Activated CD8-positive, alpha-beta memory T cell treated with anti-CD3 and anti-CD28 coated beads, Interleukin-2, amount 10 ng/mL, durations not matched to agents 7 days and 5 days (primary cell): ENCODE measurements around the gene RMP24. TPM values are rescaled to one million over a fixed set of nuclear protein-coding genes. Genes with fewer than 3 reads are reported as not detected.
"Not testable (repeated sequence)": the region's sequence is repeated elsewhere in the genome, so short reads cannot be mapped to it uniquely, and the experiment has no call there.

Experiments
- ATAC-seq: fragments of 150-1000 bp; cut with Tn5 transposase; one replicate; pipeline ENCODE4 v1.10.0; 2021; ENCODE audit warnings: moderate library complexity
- CTCF ChIA-PET: fragments of 350-600 bp; sonication (Branson Sonifier 250); formaldehyde crosslinking; loops from one replicate; lab custom pipeline; 2021; ENCODE audit warnings: antibody characterized with exemption; lab: Charles Lee
- DNase-seq: peaks from one replicate; pipeline ENCODE4 v3.0.0-alpha.2; 2020
- H3K27ac Mint-ChIP-seq: one replicate; pipeline ENCODE4 v1.8.0; 2021; ENCODE audit warnings: mild to moderate bottlenecking, mixed read lengths
- H3K27me3 Mint-ChIP-seq: one replicate; pipeline ENCODE4 v1.8.0; 2021; ENCODE audit warnings: mixed read lengths
- H3K36me3 Mint-ChIP-seq: one replicate; pipeline ENCODE4 v1.8.0; 2021; ENCODE audit warnings: mild to moderate bottlenecking, mixed read lengths
- H3K4me1 Mint-ChIP-seq: one replicate; pipeline ENCODE4 v1.8.0; 2021; ENCODE audit warnings: mixed read lengths
- H3K4me3 Mint-ChIP-seq: one replicate; pipeline ENCODE4 v1.8.0; 2021; ENCODE audit warnings: mild to moderate bottlenecking, moderate library complexity, mixed read lengths
- H3K9me3 Mint-ChIP-seq: one replicate; pipeline ENCODE4 v1.8.0; 2022; ENCODE audit warnings: low read depth, mixed read lengths
- microRNA-seq: library from miRNA; unstranded; fragments of <30 nt; microRNA quantifications from one replicate; pipeline ENCODE4 v1.2.0, GENCODE V29; 2022
- total RNA-seq, 2 experiments: library from RNA; stranded (reverse); gene quantifications; one replicate each; pipeline ENCODE4 v1.2.3, GENCODE V29; 2021

The RMP24 gene

DNA sequence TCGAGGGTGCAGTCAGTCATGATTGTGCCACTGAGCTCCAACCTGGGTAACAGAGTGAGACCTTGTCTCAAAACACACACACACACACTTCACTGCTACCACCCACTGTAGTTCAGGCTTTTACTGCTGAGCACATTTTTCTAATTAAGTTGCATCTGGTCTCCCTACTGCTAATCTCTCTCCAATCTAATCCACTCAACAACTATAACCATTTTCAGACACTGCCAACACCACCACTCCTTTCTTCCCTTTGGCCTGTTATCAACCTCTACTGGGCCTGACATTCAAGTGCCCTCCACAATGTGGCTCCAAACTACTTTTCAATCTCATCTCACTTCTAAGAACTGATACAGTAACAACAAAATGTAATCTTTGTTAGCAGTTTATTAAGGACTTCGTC lies 44.8 kb downstream of the RMP24 start:
- H3K4me3 Mint-ChIP-seq: no peak overlapping the region
- no peaks in the 10 kb centered on the region for H3K4me1 Mint-ChIP-seq
- ATAC-seq: no peak
- H3K27ac Mint-ChIP-seq: no peak overlapping the region
- CTCF ChIA-PET: interaction anchor here (0.6 to 3.1 kb wide), 17 partner anchors 10 to 554 kb away, joined by 3 to 27 read pairs (median 5); partner anchors contain the start of genes RPRD1A and SLC39A6
- no peaks in the 10 kb centered on the region for H3K9me3 Mint-ChIP-seq
- H3K27me3 Mint-ChIP-seq: no peaks in the 10 kb centered on the region
- H3K36me3 Mint-ChIP-seq: no peaks in the 10 kb centered on the region
- DNase-seq: no peak

DNA sequence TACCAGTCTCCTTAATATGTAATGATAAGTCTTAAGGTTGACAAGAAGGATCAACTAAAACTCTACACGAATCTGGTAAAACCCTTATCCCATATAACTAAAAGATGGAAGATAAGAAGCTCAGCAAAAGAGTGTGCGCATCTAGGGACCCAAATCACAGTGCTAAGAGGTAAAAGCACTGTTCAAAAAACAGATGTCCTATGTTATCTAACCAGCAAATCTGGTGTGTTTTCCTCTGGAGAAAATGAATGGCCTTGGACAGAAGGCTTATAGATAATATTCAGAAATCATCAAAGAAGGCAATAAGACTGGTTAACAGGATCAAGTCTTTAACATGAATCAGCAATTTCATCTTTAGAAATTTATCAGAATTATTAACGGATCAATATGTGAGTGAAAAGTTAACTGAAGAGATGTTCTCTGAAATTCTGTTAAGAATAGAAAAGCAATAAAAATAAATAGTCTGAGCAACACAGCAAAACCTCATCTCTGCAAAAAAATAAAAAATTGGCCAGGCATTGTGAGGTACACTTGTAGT lies 47.8 kb downstream of the RMP24 start:
- Mint-ChIP-seq H3K27me3 (no peaks in the 10 kb centered on the region), H3K4me3 (no peak overlapping the region), H3K27ac (no peak overlapping the region), H3K9me3 (no peaks in the 10 kb centered on the region), H3K36me3 (peaks cover 3% of the 10 kb centered on the region), H3K4me1 (no peaks in the 10 kb centered on the region)
- CTCF ChIA-PET: interaction anchor here (0.6 to 1.4 kb wide), 3 partner anchors 10 to 264 kb away, joined by 3 read pairs; no protein-coding TSS in a partner anchor
- ATAC-seq: no peak
- DNase-seq: no peak

DNA sequence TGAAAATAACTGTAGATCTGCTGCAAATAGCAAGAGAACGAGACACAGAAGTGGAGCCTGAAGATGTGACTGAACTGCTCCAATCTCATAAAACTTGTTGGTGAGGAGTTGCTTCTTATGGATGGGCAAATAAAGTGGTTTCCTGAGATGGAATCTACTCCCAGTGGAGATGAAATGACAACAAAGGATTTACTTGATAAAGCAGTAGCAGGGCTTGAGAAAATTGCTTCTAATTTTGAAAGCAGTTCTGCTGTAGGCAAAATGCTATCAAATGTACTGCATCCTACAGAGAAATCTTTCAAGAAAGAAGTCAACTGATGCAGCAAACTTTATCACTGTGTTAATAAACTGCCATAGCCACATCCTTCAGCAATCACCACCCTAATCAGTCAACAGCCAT lies 50.9 kb downstream of the RMP24 start:
- Mint-ChIP-seq H3K36me3 (peaks cover 13% of the 10 kb centered on the region), H3K9me3 (no peaks in the 10 kb centered on the region), H3K27me3 (no peaks in the 10 kb centered on the region), H3K27ac (no peak overlapping the region), H3K4me3 (no peak overlapping the region), H3K4me1 (no peaks in the 10 kb centered on the region)
- DNase-seq (no peak), ATAC-seq (no peak)
- CTCF ChIA-PET: interaction anchor here (1.8 kb wide), 1 partner anchor 72 kb away, joined by 6 read pairs; no protein-coding TSS in a partner anchor

DNA sequence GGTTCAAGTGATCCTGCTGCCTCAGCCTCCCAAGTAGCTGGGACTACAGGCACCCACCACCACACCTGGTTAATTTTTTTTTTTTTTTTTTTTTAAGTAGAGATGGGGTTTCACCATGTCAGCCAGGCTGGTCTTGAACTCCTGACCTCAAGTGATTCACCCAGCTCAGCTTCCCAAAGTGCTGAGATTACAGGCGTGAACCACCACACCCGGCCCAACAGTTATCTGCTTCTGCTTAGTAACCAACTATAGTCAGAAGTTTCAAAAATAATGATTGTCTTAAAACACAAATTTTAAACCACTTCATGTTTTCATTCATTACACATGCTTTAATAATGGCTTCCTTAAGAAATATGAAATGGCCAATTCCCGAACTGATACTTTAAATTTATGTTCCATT lies 51.8 kb downstream of the RMP24 start:
- not testable (repeated sequence) for H3K4me1 Mint-ChIP-seq, H3K9me3 Mint-ChIP-seq, DNase-seq, ATAC-seq, H3K27ac Mint-ChIP-seq, H3K27me3 Mint-ChIP-seq, H3K4me3 Mint-ChIP-seq
- CTCF ChIA-PET: interaction anchor here (0.5 kb wide), 1 partner anchor 44 kb away, joined by 4 read pairs; no protein-coding TSS in a partner anchor
- H3K36me3 Mint-ChIP-seq: peaks cover 14% of the 10 kb centered on the region

DNA sequence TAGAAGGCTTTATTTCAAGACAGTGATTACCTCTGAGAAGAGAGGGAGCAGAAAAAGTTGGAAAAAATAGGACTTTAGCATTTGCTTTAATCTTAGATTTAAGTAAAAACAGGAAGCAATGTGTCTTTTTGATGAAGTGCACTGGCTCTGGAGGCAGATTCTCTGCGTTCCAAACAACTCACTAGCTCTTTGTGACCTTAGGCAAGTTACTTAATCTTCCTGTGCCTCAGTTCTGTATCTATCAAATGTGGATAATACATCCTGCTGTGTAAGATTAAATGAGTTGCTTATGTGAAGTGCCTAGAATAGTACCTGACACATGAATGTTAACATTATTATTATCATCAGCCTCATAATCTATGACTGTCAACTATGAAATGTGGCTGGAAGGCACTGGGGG lies 52.5 kb downstream of the RMP24 start:
- no peaks in the 10 kb centered on the region for H3K9me3 Mint-ChIP-seq

DNA sequence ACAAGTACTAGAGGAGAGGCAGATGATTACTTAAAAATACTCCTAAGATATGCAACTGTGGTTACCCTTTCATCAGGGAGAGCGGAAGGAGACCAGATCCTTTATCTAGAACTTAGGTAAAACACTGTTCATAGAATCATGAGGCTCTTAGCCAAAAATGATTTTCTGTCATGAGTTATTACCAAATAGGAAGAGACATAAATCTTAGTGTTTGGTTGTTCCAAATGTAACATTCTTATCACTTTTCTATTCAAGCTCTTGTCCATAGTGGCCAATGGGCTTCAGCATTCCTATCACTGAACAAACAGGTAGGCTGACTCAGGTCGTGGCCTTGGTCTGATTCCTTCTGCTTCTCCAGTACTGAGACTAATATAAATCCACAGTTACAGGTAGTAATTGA lies 56.4 kb downstream of the RMP24 start:
- no peak overlapping the region for H3K27ac Mint-ChIP-seq
- H3K27me3 Mint-ChIP-seq: no peaks in the 10 kb centered on the region
- H3K4me1 Mint-ChIP-seq: peaks cover 4% of the 10 kb centered on the region
- CTCF ChIA-PET: interaction anchor here (0.7 to 1.6 kb wide), 3 partner anchors 11 to 314 kb away, joined by 3 read pairs; no protein-coding TSS in a partner anchor
- H3K9me3 Mint-ChIP-seq: no peaks in the 10 kb centered on the region
- DNase-seq (no peak), ATAC-seq (no peak)
- H3K36me3 Mint-ChIP-seq: peaks cover 26% of the 10 kb centered on the region
- no peak overlapping the region for H3K4me3 Mint-ChIP-seq

More for the DNA sequence above, 52.5 kb downstream of the RMP24 start:
- no peaks in the 10 kb centered on the region for H3K27me3 Mint-ChIP-seq
- DNase-seq (no peak), ATAC-seq (no peak)
- no peak overlapping the region for H3K27ac Mint-ChIP-seq
- CTCF ChIA-PET: no interaction called here
- H3K36me3 Mint-ChIP-seq: peaks cover 16% of the 10 kb centered on the region
- H3K4me3 Mint-ChIP-seq: no peak overlapping the region
- no peaks in the 10 kb centered on the region for H3K4me1 Mint-ChIP-seq

Small RNAs within 50 kb of the gene (microRNA-seq; reads per million reads assigned to microRNA genes)
- not detected for gene MIR3929

Other genes with a start within 250 kb of the RMP24 start
- gene RPRD1A, start 94.9 kb downstream of the RMP24 start, total RNA-seq: 10 to 100 TPM; 26.2 to 33.4 TPM
- 10 to 100 TPM; 19.3 to 29.4 TPM for gene SLC39A6, start 156.7 kb downstream of the RMP24 start, total RNA-seq
- gene ELP2, start 157.2 kb downstream of the RMP24 start, total RNA-seq: 10 to 100 TPM; 58.8 to 67.6 TPM
- under 1 TPM; 0.40 to 0.64 TPM for gene MOCOS, start 214.8 kb downstream of the RMP24 start, total RNA-seq